Measurements from ENCODE around the gene SEPTIN8.

SEPTIN8 gene, protein sequence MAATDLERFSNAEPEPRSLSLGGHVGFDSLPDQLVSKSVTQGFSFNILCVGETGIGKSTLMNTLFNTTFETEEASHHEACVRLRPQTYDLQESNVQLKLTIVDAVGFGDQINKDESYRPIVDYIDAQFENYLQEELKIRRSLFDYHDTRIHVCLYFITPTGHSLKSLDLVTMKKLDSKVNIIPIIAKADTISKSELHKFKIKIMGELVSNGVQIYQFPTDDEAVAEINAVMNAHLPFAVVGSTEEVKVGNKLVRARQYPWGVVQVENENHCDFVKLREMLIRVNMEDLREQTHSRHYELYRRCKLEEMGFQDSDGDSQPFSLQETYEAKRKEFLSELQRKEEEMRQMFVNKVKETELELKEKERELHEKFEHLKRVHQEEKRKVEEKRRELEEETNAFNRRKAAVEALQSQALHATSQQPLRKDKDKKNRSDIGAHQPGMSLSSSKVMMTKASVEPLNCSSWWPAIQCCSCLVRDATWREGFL

DNA sequence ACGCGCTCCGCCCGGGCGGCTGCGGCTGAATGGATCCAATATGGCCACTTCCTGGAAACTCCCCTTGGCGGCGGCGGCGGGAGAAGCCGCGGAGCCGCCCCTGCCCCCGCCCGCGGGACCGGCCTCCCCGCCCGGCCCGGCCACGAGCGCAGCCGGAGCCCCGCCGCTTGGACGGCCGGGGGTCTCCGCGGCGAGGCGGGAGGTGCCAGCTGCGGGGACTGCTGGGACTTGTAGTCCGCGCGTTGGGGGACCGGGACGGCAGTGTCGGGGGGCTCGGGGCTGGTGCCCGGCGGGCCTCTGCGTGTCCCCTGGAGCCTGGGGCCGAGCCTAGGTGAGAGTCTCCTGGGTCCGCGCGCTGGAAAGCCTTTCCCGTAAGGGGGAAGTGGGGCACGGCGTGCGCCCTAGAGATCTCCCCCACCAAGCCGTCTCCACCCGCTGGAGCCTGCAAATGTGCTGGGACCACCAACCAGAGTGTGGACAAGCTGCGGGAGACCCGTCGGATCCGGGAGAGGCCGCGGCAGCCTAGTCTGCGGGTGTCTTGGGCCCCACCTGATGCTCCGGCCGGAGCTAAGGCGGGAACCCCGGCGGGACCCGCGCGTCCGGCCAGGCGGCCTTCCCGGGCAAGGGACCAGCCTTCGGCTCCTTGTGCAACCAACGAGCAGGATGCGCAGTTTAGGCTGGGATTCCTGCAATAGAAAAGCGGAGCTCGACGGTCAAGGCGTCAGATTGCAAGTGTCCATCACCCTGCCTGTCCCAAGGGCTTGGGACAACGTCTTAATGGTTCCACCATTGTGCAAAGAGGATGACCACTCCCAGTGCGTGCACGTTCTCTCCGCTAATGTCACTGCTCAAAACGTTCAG is at the start of gene SEPTIN8:
TSS of gene SEPTIN8 (minus strand) at position 31 of the 861 bp plus-strand sequence. CDS start 102 bp downstream, outside the sequence.
- no peak for DNase-seq

DNA sequence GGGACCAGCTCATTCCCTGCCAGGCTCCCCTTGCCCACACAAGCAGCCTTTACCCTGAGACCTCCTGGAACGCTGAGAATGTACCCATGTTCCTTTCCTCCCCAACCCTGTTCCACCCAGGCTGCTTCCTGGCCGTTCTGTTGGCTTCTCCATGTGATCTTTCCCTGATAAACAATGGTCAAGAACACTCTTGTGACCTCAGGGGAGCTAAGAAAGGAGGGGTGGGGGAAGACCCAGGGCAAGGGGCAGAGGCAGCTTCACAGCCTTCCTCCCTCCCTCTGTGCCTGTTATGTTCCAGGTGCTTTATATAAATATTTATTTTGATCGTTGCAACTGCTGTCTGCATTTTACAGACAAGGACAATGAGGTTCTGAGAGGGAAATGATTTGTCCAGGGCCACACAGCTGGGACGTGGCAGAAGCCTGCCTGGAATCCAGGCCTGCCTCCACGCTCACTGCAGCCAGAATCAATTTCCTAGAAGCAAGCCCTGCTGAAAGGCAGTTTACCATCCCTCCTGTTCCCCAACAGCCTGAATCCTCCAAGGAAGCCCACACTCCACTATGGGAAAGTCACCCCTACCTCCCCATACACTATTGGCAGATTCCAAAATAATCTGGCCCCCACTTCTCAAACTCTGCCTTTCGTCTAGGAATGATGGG is 49.5 kb upstream of the SEPTIN8 start:
- DNase-seq: no peak

DNA sequence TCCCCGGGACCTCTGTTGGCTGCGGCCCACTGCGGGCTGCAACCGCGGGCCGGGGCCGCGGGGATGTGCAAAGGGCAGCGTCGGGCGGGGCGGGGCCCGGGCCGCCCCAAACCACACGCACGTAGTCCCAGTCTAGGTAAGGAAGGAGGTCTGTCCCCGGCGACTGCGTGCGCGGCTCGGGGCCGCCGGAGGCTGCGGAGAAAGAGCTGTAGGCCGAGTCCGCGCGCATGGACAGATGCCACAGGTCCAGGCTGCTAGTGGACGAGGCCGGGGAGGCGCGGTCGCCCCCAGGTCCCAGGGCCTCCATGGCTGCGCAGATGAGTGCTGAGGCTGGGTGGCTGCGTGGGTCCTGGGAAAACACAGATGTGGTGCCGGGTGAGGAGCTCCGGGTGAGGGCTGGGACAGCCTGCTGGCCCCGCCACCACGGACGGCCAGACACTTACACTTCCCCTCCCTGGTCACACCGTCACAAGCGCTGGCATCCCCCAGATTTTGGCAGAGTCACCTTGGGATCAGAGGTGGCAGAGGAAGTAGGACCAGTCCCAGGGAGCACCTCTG is 48.9 kb upstream of the SEPTIN8 start:
- DNase-seq: no peak

DNA sequence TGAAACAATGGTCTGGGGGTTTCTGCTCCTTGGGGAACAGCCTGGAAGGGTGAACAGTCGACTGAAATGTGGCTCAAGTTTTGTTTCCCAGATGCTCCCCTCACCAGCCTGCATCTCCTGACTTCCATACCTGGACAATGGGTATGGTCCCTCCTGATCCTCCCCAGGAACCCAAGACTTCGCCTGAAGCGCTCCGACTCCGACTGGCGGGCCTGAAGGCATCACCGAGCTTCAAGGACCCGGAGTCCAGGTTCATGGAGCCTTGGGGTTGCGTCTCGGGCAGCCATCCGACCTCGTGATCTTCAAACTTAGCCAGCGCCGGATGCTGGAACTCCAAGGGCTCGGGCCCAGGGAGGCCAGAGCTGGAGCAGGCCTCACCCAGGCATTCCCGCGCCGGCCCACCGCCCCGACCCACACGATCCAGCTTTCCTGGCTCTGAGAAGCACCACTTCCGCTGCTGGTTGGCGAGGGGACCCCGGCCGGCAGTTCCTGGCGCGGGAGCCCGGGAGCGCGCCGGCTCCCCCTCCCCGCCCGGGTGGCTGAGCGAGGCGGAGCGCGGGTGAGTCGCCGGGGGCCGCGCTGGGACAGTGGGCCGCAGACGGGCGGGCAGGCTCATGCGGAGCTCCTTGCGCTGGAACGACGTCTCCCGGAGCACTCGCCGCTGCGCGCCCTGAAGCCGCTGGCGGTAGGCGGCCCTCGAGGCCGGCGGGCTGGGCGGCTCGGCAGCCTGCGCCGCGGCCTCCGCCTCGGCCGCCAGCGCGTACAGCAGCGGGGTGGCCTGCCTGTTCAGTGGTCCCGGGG is 48.2 kb upstream of the SEPTIN8 start:
- no peak for DNase-seq

DNA sequence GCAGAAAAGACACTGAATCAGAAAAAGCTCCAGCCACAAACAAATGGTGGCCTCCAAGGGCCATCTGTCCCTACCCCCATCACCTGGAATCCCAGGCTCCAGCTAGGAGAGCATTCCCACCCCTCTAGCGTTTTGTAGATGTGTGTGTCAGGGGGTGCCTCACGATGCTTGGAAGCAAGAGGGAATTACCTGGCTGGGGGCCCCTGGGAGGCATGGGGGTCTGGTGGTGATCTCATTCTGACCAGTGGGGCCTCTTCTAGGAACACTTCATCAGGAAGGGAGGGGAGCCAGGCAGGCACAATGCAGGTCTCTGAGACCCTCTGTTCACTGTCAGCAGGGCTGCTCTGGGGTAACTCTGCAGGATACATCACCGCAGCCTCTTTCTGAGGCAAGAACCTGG is 47.4 kb upstream of the SEPTIN8 start:
- no peak for DNase-seq

DNA sequence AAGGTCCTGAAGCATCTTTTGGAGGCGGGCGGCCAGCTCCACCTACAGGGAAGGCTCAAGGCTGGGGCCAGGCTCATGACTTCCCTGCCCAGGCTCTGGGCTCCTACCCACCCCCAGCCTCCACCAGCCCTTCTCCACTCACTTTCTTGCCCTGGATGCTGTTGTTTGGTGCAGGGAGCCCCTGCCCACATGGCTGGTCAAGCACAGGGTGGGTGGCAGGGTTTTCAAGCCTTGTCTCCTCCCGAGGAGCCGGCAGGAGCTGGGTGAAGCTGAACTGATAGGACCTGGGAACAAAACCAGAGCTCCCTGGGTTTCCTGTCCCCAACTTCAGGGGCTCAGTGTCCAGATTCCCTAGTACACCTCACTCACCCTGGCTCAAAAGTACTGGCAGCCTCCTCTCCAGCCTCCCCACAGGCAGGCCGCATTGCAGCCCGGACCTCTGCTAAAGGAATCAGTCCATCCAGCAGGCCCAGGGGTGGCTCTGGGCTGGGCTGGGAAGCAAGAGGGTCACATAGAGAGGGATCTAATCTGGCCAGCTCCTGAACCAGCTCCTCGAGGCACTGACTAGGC is 46.5 kb upstream of the SEPTIN8 start:
- DNase-seq: no peak

DNA sequence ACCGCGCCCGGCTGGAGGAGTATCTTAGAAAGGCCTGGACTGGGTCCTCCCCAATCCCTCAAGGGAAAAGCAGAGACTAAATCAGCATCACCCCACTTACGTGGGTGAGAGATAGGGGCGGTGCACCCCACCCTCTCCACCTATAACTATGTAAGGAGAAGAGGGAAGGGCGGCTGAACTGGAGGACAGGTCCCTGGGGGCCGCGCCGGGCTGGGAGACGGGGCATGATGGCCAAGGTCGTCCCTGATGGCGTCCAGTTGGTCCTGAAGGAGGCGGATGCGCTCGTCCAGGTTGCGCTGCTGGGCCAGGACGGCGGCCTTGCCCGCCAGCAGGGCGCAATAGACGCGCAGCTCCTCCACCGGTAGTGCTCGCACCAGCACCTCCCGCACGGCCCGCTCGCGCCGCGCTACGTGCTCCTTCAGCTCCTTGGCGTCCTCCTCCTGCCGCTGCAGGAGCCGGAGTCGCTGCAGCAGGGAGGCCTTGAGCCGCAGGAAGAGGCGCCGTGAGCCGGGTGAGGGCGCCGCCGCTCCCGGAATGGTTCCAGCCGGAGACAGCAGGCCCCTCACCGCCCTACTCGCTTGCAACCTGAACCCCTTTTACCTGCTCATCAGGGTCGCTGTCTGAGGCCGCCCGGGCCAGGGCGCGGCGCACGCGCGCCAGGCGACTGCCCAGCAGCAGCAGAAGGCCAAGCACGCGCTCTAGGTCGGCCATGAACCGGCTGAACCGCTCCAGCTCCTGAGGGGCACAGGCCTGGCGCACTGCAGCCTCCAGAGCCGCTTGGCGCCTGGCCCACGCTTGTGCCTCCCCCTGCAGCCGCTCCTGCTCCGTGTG is 45.8 kb upstream of the SEPTIN8 start:
- no peak for DNase-seq

DNA sequence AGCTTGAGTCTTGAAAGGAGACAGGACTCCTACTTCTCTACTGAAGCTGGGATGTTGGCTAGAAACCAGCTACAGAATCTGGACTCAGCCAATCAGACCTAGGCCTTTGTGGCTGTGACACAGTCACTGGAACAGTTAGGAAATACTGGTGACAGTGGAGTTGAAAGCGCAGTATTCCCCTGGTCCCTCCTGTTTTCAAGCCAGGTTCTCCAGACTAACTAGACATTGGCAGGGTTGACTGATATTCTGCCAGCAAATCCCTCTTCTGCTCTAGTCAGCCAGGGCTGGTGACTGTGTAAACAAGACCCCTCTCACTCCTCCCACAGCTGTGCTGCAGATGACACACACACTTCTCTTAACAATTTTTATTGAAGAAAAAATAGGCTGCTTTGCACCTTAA is 44.8 kb upstream of the SEPTIN8 start:
- DNase-seq: no peak

DNA sequence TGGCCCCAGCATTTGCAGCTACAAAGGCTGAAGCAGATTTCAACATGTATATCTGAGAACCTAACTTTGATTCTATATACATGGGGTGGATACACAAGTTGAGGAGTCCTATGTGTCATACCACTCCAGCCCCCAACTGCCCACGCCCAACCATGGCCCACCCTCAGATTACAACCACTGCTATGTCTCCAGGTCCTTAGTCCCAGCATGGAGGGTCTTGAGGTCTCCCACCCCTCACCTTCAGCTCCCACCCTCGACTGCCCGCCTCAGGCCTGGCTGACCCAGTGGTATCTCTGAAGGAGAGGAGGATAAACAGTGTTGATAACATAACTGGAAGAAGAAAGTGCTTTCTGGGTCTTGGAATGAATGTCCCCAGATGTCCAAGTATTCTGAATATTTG is 44.3 kb upstream of the SEPTIN8 start:
- DNase-seq: no peak

DNA sequence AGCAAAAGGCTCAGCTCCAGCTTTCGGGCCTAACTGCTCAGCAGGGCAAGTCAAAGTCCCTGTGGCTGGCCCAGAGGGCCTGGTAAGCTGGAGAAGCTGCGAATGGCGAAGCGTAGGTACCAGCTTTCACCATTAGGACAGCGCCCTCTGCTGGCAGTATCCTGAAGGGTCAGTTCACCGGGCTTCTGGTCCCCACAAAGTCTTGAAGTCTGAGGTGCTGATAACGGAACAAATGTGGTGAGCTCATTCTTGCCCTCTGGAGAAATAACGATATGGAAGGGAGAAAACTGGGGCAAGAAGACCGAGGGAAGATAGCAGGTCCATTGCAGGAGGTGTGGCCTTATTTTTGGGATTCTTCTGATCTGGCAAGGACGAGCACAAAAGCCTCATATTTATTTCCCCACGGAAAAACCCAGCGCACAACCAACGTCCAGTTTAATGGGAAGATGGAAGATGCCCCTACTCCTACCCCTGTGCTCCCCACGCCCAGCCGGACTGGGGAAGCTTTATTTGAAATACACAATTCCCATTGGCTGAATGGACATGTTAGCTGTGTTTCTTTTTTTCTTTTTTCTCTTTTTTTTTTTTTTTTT is 43.2 kb upstream of the SEPTIN8 start:
- DNase-seq: peak; percentile 86 to 90

DNA sequence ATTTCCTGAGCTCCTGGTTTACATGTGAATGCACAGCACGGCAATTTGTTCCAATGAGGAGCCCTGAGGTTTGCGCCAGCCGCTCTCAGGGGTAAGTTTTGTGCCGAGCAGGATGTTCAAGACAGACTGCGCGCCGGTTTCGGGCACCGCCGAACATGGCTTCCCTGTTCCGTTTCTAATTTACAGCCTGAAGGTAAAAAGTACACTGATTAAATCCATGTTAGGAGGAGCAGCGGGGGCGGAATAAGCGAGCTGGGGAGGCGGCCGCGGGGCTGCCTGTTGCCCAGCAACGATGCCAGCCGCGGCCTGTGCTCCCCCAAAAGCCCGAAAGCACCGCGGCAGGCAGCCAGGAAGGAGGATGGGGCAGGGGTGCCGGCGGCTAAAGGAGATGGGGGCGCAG is 42.4 kb upstream of the SEPTIN8 start:
- DNase-seq: no peak

DNA sequence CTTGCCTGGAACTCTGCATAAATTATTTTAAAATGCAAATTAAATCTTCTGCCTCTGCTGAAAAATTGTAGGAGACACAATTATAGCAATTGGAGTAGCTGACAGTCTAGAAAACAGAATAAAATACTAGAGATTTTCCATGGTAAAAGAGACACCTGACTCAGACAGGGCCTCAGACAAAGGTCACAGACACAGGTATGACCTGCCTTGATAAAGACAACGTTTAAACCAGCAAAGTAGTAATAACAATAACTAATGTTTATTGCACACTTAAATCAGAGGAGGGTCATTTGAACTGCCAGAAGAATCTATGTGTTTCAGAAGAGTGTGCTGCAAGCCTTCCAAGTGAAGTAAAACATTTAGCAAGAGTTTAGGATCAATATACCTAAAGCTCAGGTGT is 40.0 kb upstream of the SEPTIN8 start:
- no peak for DNase-seq

DNA sequence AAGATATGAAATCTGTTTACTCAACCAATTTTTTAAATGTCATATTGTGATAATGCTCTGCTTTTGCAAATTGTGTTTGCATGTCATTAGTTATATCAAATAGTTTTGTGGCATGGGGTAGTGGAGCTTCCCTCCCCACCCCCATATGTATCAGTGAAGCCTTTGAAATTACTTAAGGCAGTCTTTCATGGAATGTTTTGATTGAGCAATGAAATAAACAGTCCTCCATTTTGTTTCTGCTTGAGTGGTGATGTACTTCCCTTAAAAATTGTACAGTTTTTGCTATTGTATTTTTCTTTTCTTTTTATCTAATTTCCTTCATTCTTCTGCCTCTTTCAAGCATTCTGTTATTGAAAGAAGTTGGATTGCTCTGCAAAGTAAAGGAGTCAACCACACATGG is 39.5 kb upstream of the SEPTIN8 start:
- no peak for DNase-seq

DNA sequence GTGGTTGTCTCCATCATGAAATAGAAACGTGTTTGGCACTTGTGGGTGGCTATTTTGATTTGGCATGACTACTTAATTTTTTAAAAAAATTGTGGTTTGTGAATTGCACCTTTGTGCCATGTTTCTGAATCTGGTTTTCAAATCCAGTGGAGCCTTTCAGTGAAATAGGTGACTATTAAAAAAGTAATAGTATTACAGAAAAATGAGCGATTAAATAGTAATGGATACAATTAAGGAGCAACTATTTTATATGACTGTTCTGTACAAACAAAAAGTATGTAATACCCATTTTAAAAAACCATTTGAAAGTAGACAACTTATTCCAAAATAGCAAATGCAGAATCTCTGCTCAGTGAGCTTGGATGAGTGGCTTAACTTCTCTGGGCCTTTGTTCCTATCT is 39.0 kb upstream of the SEPTIN8 start:
- no peak for DNase-seq

DNA sequence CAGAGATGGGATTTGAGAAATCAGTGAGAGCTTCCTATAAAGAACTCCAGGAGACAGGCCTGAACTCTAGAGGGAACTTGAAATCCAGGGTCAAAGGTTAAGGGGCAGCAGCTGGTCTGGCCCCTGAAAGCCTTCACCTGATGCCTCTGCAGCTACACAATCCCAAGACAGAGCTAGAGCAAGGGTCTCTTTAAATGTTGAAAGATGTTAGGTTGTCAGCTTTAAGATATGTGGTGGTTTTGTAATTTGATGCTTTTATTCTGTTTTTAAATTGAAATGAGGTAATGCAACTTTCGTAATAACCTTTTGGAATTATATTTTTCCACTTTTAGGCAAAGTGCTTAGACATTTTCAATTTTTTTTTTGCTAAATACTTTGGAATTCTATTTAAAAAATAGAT is 38.4 kb upstream of the SEPTIN8 start:
- no peak for DNase-seq

DNA sequence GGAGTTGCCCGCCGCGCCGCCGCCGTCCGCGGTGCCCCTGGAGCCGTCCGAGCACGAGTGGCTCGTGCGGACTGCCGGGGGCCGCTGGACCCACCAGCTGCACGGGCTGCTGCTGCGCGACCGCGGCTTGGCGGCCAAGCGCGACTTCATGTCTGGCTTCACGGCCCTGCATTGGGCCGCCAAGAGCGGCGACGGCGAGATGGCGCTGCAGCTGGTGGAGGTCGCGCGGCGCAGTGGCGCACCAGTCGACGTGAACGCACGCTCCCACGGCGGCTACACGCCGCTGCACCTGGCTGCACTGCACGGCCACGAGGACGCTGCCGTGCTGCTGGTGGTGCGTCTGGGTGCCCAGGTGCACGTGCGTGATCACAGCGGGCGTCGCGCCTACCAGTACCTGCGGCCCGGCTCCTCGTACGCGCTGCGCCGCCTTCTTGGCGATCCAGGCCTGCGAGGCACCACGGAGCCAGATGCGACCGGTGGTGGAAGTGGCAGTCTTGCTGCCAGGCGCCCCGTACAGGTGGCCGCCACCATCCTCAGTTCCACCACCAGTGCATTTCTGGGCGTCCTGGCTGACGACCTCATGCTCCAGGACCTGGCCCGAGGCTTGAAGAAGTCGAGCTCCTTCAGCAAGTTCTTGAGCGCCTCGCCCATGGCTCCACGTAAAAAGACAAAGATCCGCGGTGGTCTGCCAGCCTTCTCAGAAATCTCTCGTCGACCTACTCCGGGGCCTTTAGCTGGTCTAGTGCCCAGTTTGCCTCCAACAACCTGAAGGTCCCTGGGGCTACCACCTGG is 37.7 kb upstream of the SEPTIN8 start:
- DNase-seq: no peak

DNA sequence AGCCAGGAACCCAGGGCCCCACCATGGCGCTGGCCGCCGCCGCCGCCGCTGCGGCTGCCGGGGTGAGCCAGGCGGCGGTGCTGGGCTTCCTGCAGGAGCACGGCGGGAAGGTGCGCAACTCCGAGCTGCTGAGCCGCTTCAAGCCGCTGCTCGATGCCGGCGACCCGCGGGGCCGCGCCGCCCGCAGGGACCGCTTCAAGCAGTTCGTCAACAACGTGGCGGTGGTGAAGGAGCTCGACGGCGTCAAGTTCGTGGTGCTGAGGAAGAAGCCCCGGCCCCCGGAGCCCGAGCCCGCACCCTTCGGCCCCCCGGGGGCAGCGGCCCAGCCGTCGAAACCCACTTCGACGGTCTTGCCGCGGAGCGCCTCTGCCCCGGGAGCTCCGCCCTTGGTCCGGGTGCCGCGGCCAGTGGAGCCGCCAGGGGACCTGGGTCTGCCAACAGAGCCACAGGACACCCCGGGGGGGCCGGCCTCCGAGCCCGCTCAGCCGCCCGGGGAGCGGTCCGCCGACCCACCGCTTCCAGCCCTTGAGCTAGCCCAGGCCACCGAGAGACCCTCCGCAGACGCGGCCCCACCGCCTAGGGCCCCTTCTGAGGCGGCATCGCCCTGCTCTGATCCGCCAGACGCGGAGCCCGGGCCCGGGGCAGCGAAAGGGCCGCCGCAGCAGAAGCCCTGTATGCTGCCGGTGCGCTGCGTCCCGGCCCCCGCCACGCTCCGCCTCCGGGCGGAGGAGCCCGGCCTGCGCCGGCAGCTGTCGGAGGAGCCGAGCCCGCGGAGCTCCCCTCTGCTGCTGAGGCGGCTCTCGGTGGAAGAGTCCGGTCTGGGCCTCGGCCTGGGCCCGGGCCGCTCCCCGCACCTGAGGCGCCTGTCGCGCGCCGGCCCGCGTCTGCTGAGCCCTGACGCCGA is 36.8 kb upstream of the SEPTIN8 start:
- no peak for DNase-seq

DNA sequence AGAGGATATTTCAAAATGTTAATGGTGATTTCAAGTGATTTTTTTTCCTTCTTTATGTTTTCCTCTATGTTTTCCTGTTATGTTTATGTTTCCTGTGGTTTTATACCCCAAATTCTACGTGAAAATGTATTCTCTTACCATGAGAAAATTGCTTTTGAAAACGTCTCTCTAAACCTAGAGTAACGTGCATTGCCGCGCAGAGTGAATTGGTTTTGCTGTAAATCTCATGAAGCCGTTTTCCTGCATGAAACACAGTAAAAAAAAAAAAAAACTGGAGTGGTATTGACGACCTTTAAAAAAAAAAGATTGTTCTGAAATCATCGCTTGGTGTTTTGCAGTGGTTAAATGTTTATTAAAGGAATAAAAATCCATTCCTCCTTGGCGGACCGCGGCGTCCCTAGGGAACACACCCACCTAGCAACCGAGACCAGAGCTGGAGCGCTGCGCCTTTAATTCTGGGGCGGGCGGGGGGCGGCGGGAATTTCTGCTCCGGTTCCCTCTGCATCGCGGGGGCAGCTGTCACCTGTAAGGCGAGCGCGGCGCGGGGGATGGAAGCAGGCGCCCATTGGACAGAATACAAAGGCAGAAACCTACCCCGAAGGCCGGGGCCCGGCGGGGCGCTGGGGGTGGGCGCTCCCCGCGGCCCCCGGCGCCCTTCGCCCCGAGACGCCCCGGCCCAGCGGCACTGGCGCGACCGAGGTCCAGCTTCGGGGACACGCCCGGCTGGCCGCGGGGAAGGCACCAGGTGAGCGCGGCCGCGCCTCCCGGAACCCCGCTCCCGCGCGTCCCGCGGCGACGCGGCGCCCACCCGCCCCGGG is 36.0 kb upstream of the SEPTIN8 start, which contains the start of gene SOWAHA:
TSS of gene SOWAHA (plus strand) at position 522 of the 818 bp plus-strand sequence. CDS start 320 bp downstream, outside the sequence.
- DNase-seq: no peak
